Measurements from ENCODE around the gene RAPGEF6.
A peak's percentile ranks its signal among the peaks of the same experiment; 100 is the strongest.
"Not testable (repeated sequence)": the region's sequence is repeated elsewhere in the genome, so short reads cannot be mapped to it uniquely, and the experiment has no call there.

RAPGEF6 gene

GRCh38 chr5:131639148-131639547, 4.1 kb upstream of the RAPGEF6 start:
- no peak for DNase-seq

DNA sequence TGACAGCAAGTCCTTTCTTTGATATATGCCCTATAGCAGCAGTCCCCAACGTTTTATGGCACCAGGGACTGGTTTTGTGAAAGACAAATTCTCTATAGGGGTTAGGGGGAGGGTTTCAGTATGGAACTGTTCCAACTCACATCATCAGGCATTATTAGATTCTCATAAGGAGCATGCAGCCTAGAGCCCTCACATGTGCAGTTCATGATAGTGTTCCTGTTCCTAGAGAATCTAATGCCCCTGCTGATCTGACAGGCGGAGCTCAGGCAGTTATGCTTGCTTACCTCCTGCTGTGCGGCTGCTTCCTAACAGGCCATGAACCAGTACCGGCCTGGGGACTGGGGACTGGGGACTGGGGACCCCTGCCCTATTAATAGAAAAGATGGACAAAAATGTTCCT, 2.7 kb upstream of the RAPGEF6 start:
- no peak for DNase-seq

DNA sequence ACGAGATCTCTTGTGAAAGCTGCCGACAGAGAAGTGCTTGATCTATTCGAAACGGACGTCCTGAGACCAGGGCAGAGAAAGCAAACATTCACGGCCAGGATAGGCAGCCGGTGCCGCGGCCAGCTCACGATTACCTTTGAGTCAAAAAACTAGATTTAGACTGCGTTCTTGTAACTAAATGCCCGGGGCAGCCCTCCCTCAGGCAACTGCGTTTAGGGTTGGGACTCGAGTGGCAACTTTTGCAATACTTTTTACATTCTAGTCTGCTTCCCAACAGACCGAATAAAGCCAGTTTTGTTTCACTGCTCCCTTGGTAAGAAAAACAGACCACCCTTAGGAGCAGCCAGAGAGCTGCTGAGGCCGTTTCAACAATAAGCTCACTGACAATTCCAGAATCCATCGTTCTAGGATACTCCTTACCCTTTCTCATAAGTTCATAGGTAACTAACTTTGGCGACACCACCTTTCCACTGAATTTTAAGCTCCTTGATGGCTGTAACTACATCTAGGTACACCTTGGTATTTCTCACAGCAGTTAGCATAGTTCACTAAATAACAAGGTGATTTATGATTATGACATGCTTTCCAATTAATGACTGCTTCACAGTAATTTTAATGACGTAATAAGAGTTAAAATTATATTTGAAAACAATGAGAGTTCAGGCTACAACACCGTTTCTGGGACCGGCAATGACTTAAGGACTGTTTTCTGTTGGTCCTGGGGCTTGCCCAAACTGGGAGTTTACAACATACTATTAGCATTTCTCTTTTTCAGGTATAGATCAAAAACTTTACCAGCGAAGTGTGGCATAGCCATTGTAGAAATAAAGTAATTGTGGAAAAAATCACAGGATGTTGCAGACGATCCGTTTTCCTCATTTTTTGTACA, 899 bp upstream of the RAPGEF6 start:
- peak; percentile 26 to 50 for DNase-seq

GRCh38 chr5:131634666-131634995, 398 bp downstream of the RAPGEF6 start:
- DNase-seq: peak; percentile 53 to 59

- DNase-seq: no peak
These were observed 791 bp downstream of the RAPGEF6 start for GRCh38 chr5:131634238-131634637.

GRCh38 chr5:131633830-131634229, 1.2 kb downstream of the RAPGEF6 start:
- DNase-seq: peak in 1 of 2 experiments; percentile 13

DNA sequence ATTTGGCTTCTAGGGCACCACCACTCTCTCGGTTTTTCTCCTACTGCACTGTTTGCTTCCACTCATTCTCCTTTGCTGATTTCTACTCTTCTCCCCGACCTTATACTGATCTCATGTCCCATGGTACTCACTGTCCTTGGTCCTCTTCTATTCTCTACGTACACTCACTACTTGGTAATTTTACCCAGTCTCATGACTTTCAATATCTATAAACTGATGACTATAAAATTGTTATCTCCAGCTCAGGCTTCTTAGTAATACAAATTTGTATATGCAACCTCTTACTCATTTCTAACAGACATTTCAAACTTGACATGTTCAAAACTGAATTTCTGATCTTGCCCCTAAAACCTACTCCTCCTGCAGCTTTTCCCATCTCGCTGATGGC, 4.1 kb downstream of the RAPGEF6 start:
- no peak for DNase-seq

DNA sequence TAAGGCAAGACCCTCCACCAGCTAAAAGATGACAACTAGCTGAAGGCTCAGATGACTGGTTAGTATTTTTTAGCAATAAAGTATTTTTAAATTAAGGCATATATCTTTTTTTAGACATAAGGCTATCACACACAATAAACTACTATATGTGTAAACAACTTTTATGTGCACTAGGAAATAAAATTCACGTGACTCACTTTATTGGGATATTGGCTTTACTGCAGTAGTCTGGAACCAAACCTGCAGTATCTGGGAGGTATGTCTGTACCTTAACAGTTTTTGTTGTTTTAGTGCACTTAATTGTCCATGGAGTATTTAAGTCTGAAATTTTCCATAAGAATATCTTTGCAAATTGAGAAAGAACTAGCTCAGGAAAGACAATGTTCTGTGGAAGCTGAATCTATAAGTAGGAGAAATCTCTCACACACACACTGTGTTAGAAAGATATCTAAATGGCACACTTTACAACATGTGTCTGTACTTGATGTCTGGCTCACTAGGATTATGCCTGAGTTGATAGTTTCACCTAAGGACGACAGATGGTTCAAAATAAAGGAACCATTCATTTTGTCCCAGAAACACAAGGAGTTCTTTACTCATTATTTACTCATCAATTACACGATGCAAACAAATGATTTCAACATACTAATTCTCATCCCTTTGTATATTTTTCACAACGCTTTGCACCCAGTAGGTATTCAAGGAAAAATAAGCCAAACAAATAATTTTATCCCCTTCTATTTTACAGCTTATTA, 4.6 kb downstream of the RAPGEF6 start:
- no peak for DNase-seq

- DNase-seq: no peak
These were observed 6.0 kb downstream of the RAPGEF6 start for GRCh38 chr5:131628990-131629389.

DNA sequence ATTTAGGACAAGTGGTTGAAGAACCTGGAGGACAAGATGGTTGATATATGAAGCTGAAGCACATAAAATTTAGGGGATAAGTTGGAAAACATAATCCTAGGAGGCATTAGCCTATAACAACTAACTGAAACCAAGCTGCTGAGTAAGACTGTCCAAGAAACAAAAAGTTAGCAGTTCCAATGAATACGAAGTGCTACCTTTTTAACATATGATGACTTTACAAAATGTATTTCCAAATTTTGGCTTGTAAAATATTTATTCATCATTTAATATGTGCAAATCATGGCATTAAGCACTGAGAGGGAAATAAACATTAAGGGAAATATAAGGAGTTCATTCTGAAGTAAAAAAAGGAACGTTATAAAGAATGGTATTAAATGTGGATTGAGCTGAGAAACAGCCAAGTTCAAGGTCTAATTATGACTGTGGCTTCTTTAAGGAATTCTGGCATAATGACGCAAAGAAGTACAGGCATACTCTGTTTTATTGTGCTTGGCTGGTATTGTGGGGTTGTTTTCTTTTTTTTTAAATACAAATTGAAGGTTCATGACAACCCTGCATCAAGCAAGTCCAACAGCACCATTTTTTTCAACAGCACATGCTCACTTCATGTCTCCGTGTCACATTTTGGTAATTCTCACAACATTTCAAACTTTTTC, 7.7 kb downstream of the RAPGEF6 start:
- DNase-seq: no peak

- no peak for DNase-seq
These were observed 12.4 kb downstream of the RAPGEF6 start for GRCh38 chr5:131622633-131623032.

DNA sequence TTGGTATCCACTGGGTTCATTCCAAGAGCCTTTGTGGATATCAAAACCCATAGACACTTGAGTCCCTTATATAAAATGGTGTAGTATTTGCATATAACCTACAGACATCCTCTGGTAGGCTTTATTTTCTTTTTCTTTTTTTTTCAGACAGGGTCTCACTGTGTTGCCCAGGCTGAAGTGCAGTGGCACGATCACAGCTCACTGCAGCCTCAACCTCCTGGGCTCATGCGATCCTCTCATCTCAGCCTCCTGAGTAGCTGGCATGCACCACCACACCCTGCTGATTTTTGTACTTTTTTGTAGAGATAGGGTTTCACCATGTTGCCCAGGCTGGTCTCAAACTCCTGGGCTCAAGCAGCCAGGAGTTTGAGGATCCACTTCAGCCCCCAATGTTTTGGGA, 13.9 kb downstream of the RAPGEF6 start:
- DNase-seq: not testable (repeated sequence)

DNA sequence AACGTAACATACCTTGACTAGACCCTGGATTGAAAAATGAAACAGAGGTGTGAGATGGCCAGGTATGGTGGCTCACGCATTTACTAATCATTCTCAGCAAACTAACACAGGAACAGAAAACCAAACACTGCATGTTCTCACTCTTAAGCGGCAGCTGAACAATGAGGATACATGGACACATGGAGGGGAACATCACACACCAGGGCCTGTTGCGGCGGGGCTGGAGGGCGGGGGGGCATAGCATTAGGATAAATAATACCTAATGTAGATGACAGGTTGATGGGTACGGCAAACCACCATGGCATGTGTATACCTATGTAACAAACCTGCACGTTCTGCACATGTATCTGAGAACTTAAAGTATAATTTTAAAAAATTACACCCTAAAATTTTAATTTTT, 15.9 kb downstream of the RAPGEF6 start:
- DNase-seq: no peak

DNA sequence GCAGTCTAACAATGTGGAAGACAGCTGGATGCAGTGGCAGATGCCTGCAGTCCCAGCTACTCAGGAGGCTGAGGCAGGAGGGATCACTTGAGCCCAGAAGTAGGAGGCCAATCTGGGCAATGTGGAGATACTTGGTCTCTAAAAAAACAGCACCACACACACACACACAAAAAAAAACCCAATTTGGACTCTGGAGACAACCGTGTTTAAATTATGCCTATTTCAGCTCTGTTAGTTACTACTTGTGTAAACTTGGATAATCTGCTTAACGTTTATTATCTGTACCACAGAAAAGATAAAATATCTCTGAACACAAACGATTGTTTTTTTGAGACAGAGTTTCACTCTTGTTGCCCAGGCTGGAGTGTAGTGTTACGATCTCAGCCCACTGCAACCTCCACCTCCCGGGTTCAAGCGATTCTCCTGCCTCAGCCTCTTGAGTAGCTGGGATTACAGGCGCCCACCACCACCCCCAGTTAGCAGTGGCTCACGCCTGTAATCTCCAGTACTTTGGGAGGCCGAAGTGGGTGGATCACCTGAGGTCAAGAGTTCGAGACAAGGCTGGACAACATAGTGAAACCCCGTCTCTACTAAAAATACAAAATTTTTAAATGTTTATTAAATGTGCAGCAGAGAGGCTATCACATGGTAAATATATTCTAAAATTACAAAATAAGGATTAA, 17.7 kb downstream of the RAPGEF6 start:
- DNase-seq: no peak

DNA sequence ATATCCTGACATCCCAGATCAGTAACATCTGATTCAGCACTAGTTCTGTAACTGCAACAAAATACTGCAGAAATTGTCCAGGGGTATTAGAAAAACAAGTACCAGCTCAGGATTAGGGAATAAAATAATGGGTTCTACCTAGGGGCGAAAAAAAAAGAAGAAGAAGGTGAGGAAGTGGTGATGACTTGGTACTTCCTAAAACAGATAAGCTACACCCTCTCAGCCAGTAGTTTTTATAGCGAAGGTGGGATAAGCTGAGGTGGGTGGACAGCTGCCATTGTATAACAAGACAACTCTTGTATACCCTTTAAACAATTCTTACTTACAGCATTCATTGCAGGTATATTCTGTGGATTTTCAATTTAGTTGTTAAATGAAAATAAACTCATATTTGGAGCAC, 19.1 kb downstream of the RAPGEF6 start:
- DNase-seq: no peak

- DNase-seq: no peak
These were observed 21.6 kb downstream of the RAPGEF6 start for GRCh38 chr5:131613423-131613822.

DNA sequence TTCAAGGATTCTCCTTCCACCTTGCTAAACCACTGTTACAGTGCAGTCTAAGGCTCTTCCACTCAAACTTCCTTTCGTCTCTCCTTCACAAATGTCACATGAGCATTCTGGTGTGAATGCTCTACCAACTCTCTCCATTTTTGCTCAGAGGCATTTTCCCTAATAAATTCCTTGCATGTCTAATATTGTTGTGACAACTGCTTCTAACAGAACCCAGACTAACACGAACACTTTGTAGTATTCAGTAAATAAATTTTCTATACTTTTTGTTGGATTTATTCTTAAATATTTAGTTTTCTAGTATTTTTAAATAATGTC, 24.0 kb downstream of the RAPGEF6 start:
- DNase-seq: no peak

DNA sequence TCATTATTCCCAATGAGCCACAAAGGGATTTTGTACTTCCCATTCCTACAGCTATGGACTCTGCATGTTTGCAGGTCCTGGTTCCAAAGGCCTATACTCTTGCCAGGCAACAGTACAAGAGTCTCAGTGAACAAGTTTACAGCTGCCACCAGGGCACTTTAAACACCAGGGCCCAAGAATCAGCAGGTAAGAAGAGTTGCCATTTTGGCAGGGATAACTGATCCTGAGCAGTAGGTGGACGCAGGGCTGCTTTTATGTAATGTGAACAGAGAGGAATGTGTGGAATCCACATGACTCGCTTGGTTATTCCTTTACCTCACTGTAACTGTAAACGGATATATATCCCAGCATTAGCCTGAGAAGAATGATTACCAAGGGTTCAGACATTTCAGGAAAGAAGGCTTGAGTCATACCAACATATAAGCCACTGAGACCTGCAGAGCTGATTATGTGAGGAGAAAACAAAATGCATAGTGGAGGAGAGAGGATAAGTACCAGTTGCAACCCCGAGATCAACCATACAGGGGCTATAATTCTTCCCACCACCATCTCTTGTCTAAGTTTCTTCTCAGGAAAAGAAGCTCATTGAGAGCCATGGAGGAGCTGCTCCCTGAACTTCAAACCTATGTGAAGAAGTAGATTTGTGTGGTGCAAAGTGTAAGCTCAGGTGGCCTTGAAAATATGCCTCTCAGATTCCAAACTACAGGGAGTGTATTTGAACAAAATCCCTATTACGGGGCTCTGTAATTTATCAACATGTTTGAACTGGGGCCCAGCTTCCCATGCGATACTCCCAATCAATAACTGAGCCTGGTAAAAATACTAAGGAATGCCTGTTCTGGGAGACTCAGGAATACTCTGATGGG, 24.6 kb downstream of the RAPGEF6 start:
- DNase-seq: no peak

DNA sequence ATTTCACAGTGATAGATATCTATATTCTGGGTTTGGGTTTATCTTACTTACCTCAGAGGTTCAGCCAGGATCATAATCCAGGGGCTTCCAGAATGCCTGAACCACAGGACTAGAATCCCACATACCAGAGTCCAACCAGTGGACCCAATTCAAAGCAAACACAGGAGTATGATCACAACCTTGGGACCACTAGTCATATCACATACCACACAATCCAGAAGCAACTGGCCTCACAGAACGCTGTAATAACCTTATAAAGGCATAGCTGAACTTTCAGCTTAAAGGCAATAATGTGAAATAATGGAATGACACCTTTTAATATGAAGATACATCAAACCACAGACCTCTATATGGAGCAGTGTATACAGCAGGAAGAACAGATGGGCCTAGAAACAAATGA, 25.3 kb downstream of the RAPGEF6 start:
- DNase-seq: no peak

DNA sequence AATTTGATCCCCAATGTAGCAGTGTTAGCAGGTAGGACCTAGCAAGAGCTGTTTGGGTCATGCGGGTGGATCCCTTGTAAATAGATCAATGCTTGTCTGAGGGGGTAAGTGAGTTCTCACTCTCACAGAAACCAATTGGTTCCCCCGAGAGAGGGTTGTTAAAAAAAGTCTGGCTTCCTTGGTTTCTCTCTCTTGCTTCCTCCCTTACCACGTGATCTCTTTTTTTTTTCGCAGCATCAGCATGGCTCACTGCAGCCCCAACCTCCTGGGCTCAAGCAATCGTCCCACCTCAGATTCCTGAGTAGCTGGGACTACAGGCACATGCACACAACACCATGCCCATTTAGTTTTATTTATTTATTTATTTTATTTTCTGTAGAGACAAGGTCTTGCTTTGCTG, 26.4 kb downstream of the RAPGEF6 start:
- no peak for DNase-seq

DNA sequence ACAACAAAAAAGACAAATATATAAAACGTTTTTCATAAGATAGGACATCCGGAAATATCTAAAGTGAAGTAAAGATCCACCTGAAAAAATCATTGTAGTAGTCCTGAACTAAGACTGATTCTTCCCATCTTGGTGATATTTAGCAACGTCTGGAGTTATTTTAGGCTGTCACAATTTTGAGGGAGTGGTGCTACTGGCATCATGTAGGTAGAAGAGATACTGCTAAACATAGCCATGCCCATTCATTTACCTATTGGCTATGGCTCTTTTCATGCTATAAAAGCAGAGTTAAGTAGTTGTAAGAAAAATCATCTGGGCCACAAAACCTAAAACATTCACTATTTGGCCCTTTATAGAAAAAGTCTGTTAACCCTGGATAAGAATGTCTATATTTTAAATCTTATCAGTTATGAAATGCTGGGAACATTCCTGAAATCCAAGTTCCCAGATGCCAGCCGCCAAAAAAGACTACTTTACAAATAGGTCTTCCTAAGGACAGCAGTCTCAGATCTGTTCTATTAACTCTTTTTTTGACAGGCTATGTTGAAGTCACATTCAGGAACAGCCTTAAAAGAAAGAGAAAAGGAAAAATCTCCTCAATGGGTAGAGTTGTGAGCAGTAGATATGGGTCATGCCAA, 27.0 kb downstream of the RAPGEF6 start:
- DNase-seq: no peak

DNA sequence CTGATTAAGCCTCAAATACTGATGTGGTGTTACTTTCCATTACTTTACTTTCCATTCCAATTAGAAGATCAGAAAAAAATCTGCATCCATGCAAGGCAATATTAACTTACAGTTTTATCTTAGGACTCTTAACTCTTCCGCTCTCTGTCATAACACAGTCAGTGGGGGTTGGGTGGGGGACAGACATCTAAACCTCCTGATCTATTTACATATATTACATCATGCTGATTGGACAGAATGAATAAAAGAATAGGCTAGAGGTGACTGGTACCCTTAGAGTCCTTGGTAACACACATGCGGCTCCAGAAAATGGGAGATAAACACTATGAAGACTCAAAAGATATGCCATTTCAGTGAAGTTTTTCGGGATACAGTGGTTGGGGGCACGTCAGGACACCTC, 27.6 kb downstream of the RAPGEF6 start:
- DNase-seq: no peak

Measured in NCI-H526 (cell line).